Keratinocyte (primary cell): ENCODE results near the gene SYNPR. TPM values are rescaled to one million over a fixed set of nuclear protein-coding genes. Genes with fewer than 3 reads are reported as not detected.

ENCODE experiments used
- DNase-seq: peaks from one replicate; pipeline ENCODE4 v3.0.0-alpha.2; 2011; ENCODE audit warnings: low read depth, missing footprints, low spot score
- FAIRE-seq: peaks from 2 replicates; lab custom pipeline; 2011; peaks lifted over from hg19 to GRCh38; lab: Jason Lieb, UNC
- H2AFZ ChIP-seq: 2 replicates; pipeline ENCODE4 v1.6.0; 2012; ENCODE audit warnings: low read length, control low read depth, inconsistent platforms; ENCODE audit not compliant: control insufficient read depth
- H3K27ac ChIP-seq: 2 replicates; pipeline ENCODE4 v1.5.1; 2011; ENCODE audit warnings: low read length; ENCODE audit not compliant: control insufficient read depth, insufficient read depth
- H3K27me3 ChIP-seq: 3 replicates; pipeline ENCODE4 v1.6.0; 2011; ENCODE audit warnings: low read length; ENCODE audit not compliant: control insufficient read depth, insufficient read depth; ENCODE audit errors: extremely low read depth
- H3K36me3 ChIP-seq, 2 experiments: 2 replicates in 1 of 2; 3 replicates in 1 of 2; pipeline ENCODE4 v1.5.1; 2011; ENCODE audit warnings: low read length in 2 of 2, mild to moderate bottlenecking in 1 of 2; ENCODE audit not compliant: control insufficient read depth in 2 of 2, insufficient read depth in 2 of 2; ENCODE audit errors: extremely low read depth in 1 of 2
- H3K4me1 ChIP-seq: 3 replicates; pipeline ENCODE4 v1.5.1; 2011; ENCODE audit warnings: low read length; ENCODE audit not compliant: control insufficient read depth, insufficient read depth; ENCODE audit errors: extremely low read depth
- H3K4me2 ChIP-seq: 3 replicates; pipeline ENCODE4 v1.6.0; 2011; ENCODE audit warnings: low read depth, low read length; ENCODE audit not compliant: control insufficient read depth, insufficient read depth; ENCODE audit errors: extremely low read depth
- H3K4me3 ChIP-seq, 3 experiments: fragments of 200-600 bp in 1 of 3; sonication (generic) in 1 of 3; 2 replicates in 2 of 3; 3 replicates in 1 of 3; pipeline ENCODE4 v1.5.1; 2011 to 2016; ENCODE audit warnings: low read length in 3 of 3, mild to moderate bottlenecking in 3 of 3, control low read depth in 2 of 3, inconsistent platforms in 1 of 3, low read depth in 1 of 3, mixed read lengths in 1 of 3, mixed run types in 1 of 3, moderate library complexity in 1 of 3; ENCODE audit not compliant: control insufficient read depth in 2 of 3, insufficient read depth in 2 of 3; ENCODE audit errors: extremely low read depth in 1 of 3
- H3K79me2 ChIP-seq: 2 replicates; pipeline ENCODE4 v1.6.0; 2012; ENCODE audit warnings: low read length; ENCODE audit not compliant: control insufficient read depth, insufficient read depth
- H3K9ac ChIP-seq: 3 replicates; pipeline ENCODE4 v1.6.0; 2011; ENCODE audit warnings: low read length; ENCODE audit not compliant: control insufficient read depth, insufficient read depth; ENCODE audit errors: extremely low read depth
- H3K9me1 ChIP-seq: 3 replicates; pipeline ENCODE4 v1.6.0; 2011; ENCODE audit warnings: low read length; ENCODE audit not compliant: control insufficient read depth, insufficient read depth; ENCODE audit errors: extremely low read depth
- H3K9me3 ChIP-seq: 2 replicates; pipeline ENCODE4 v1.5.1; 2012; ENCODE audit warnings: low read depth, low read length; ENCODE audit not compliant: control insufficient read depth
- H4K20me1 ChIP-seq: 3 replicates; pipeline ENCODE4 v1.6.0; 2011; ENCODE audit warnings: low read length; ENCODE audit not compliant: control insufficient read depth, insufficient read depth; ENCODE audit errors: extremely low read depth
- EZH2 ChIP-seq: IDR thresholded peaks from one replicate; pipeline ENCODE4 v1.6.1; 2012; ENCODE audit warnings: inconsistent platforms, mild to moderate bottlenecking, low read length, moderate library complexity
- dilution Hi-C: fragments of 300-500 bp; cut with MboI; formaldehyde crosslinking; loops from one replicate; pipeline ENCODE4 v1.7.0; 2020; ENCODE audit warnings: low sequenced_read_pairs; ENCODE audit not compliant: extremely low pct_ligation_motif_present
- polyA plus RNA-seq, 5 experiments: library from polyadenylated mRNA; depleted of rRNA in 3 of 5; stranded (reverse) in 3 of 5; stranded (forward) in 1 of 5; unstranded in 1 of 5; fragments of >200 nt; gene quantifications; 1 replicate in 1 of 5; 2 replicates in 3 of 5; 3 replicates in 1 of 5; pipeline versions ENCODE4 v1.2.1 to v1.2.3, GENCODE V29; 2011 to 2012; ENCODE audit warnings: missing spikeins in 2 of 5, low read depth in 1 of 5, low replicate concordance in 1 of 5
- TF ChIP-seq, protein P1 (sequence below), 3 experiments: IDR thresholded peaks in 1 of 3; conservative IDR thresholded peaks in 1 of 3; optimal IDR thresholded peaks in 1 of 3; 2 replicates in 2 of 3; 3 replicates in 1 of 3; pipeline versions ENCODE3 to v1.5.1; 2011; ENCODE audit warnings: low read length in 3 of 3, mild to moderate bottlenecking in 3 of 3, moderate library complexity in 2 of 3, control low read depth in 1 of 3, inconsistent platforms in 1 of 3; ENCODE audit not compliant: insufficient read depth in 2 of 3; ENCODE audit errors: extremely low read depth in 1 of 3

SYNPR gene
- polyA plus RNA-seq, 1 donor (not counting 4 experiments of a cell fraction or from before 2014, with no cell fraction given): not detected

DNA sequence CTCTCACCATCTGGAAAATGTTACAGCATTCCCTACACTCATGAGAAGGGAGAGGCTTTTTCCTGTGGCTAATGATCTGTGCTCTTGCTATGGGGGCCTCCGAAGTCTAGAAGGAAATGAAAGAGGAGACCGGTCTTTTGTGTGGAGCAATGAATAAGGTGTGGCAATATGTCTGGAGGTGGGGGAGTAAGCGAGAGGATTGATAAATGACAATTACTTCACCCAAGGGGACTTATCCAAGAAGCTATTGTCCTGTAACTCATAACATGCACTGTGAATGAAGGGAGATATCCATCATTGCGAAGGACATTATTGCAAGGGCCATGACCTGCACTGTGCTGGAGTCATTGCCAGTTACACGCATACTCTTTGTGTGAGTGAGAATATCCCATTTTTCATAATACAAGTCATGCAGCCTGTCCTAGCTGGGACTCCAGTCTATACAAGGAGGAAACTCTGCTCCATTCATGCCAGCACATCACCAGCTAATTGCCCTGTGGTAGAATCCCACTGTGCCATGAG lies 37.7 kb upstream of the SYNPR start:
- no peak overlapping the region for H3K9ac ChIP-seq
- no peaks in the 10 kb centered on the region for H4K20me1 ChIP-seq
- no peaks in the 10 kb centered on the region for H3K36me3 ChIP-seq
- no peak overlapping the region for H3K27ac ChIP-seq
- H3K79me2 ChIP-seq: no peaks in the 10 kb centered on the region
- DNase-seq (no peak), FAIRE-seq (no peak)
- H3K4me1 ChIP-seq: no peaks in the 10 kb centered on the region
- dilution Hi-C loops: no loop called here
- no peak overlapping the region for H3K4me2 ChIP-seq
- no peak overlapping the region for H2AFZ ChIP-seq
- no peaks in the 10 kb centered on the region for H3K9me3 ChIP-seq
- peaks cover 7% of the 10 kb centered on the region for H3K27me3 ChIP-seq
- H3K9me1 ChIP-seq: no peaks in the 10 kb centered on the region
- no peak overlapping the region for H3K4me3 ChIP-seq
- TF ChIP-seq, protein P1, sequence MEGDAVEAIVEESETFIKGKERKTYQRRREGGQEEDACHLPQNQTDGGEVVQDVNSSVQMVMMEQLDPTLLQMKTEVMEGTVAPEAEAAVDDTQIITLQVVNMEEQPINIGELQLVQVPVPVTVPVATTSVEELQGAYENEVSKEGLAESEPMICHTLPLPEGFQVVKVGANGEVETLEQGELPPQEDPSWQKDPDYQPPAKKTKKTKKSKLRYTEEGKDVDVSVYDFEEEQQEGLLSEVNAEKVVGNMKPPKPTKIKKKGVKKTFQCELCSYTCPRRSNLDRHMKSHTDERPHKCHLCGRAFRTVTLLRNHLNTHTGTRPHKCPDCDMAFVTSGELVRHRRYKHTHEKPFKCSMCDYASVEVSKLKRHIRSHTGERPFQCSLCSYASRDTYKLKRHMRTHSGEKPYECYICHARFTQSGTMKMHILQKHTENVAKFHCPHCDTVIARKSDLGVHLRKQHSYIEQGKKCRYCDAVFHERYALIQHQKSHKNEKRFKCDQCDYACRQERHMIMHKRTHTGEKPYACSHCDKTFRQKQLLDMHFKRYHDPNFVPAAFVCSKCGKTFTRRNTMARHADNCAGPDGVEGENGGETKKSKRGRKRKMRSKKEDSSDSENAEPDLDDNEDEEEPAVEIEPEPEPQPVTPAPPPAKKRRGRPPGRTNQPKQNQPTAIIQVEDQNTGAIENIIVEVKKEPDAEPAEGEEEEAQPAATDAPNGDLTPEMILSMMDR (optimal IDR thresholded peaks at IDR 0.05 in 1 of 3, IDR thresholded peaks at IDR 0.05 in 1 of 3, conservative IDR thresholded peaks at IDR 0.05 in 1 of 3; ENCODE audit: extremely low read depth in 1 of 3, insufficient read depth in 2 of 3, low read length in 3 of 3): no peak
- no peak for TF ChIP-seq EZH2

DNA sequence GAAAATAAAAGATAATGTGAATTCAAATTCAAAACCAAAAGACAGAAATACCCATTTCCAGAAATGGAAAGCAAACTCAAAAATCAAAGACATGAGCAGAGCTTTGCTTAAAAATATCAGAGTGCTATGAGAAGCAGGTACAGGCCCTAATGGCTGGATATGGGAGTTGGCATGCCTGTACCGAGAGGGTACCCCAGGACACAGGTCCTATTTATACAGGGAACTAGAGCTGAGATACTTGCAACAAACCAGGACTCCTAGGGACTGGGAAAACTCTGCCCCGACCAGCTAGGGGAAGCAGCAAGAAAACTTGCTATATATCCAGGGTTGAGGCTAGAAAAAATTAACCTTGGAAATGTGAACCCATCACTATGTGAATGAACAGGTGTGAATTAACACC lies 36.0 kb upstream of the SYNPR start:
- no peaks in the 10 kb centered on the region for H3K4me1 ChIP-seq
- DNase-seq: no peak
- H3K9ac ChIP-seq: no peak overlapping the region
- TF ChIP-seq, protein P1 (optimal IDR thresholded peaks at IDR 0.05 in 1 of 3, IDR thresholded peaks at IDR 0.05 in 1 of 3, conservative IDR thresholded peaks at IDR 0.05 in 1 of 3; ENCODE audit: extremely low read depth in 1 of 3, insufficient read depth in 2 of 3, low read length in 3 of 3): no peak
- no peak for TF ChIP-seq EZH2
- H3K27me3 ChIP-seq: peaks cover 7% of the 10 kb centered on the region
- H2AFZ ChIP-seq: no peak overlapping the region
- H4K20me1 ChIP-seq: no peaks in the 10 kb centered on the region
- no peak overlapping the region for H3K4me3 ChIP-seq
- no peaks in the 10 kb centered on the region for H3K36me3 ChIP-seq
- no peaks in the 10 kb centered on the region for H3K9me3 ChIP-seq
- no peak for FAIRE-seq
- dilution Hi-C loops: no loop called here
- no peak overlapping the region for H3K4me2 ChIP-seq
- H3K27ac ChIP-seq: no peak overlapping the region
- no peaks in the 10 kb centered on the region for H3K9me1 ChIP-seq
- H3K79me2 ChIP-seq: no peaks in the 10 kb centered on the region
